Smooth muscle cell (in vitro differentiated cells): Measurements from ENCODE around the gene LCA5L. TPM values are rescaled to one million over a fixed set of nuclear protein-coding genes. Genes with fewer than 3 reads are reported as not detected.

Experiments
- DNase-seq: peaks from one replicate; lab custom pipeline; 2025; ENCODE audit not compliant: unreplicated experiment; lab: John Stamatoyannopoulos, UW
- H2AFZ ChIP-seq: fragments of 200-600 bp; sonication (generic); 2 replicates; pipeline ENCODE4 v1.6.0; 2016; ENCODE audit warnings: antibody characterized with exemption, low read depth, mild to moderate bottlenecking
- H3F3A ChIP-seq: fragments of 200-600 bp; sonication (generic); 2 replicates; pipeline ENCODE4 v1.6.0; 2017; ENCODE audit warnings: antibody characterized with exemption, low read depth
- H3K27ac ChIP-seq: fragments of 200-600 bp; sonication (generic); 2 replicates; pipeline ENCODE4 v1.5.1; 2016; ENCODE audit warnings: low read depth, mild to moderate bottlenecking
- H3K27me3 ChIP-seq: fragments of 200-600 bp; sonication (generic); 2 replicates; pipeline ENCODE4 v1.6.1; 2016; ENCODE audit warnings: low read depth, mild to moderate bottlenecking
- H3K36me3 ChIP-seq: fragments of 200-600 bp; sonication (generic); 2 replicates; pipeline ENCODE4 v1.5.1; 2016; ENCODE audit warnings: low read depth
- H3K4me1 ChIP-seq: fragments of 200-600 bp; sonication (generic); 2 replicates; pipeline ENCODE4 v1.5.1; 2016; ENCODE audit warnings: low read depth
- H3K4me2 ChIP-seq: fragments of 200-600 bp; sonication (generic); 2 replicates; pipeline ENCODE4 v1.6.0; 2016; ENCODE audit warnings: mild to moderate bottlenecking
- H3K4me3 ChIP-seq: fragments of 200-600 bp; sonication (generic); 2 replicates; pipeline ENCODE4 v1.5.1; 2016; ENCODE audit warnings: mild to moderate bottlenecking
- H3K79me2 ChIP-seq: fragments of 200-600 bp; sonication (generic); 2 replicates; pipeline ENCODE4 v1.6.0; 2016; ENCODE audit warnings: low read depth, mild to moderate bottlenecking
- H3K9ac ChIP-seq: fragments of 200-600 bp; sonication (generic); 2 replicates; pipeline ENCODE4 v1.6.0; 2016; ENCODE audit warnings: low read depth
- H3K9me3 ChIP-seq: fragments of 200-600 bp; sonication (generic); replicated peaks from 2 replicates; pipeline ENCODE4 v1.5.1; 2016; ENCODE audit warnings: low read depth
- H4K20me1 ChIP-seq: fragments of 200-600 bp; sonication (generic); 2 replicates; pipeline ENCODE4 v1.6.0; 2016; ENCODE audit warnings: low read depth
- WGBS: methylation state at CpG from one replicate; pipeline ENCODE4 v1.1.7; 2016; ENCODE audit warnings: low lambda C conversion rate; 5-methylcytosine and 5-hydroxymethylcytosine counted together
- polyA plus RNA-seq: library from polyadenylated mRNA; unstranded; fragments of >200 nt; fragmentation: Nextera tagmentation; extraction: Ambion mirVana; gene quantifications from 2 replicates; pipeline ENCODE4 v1.2.1, GENCODE V29; 2016
- total RNA-seq: library from RNA; depleted of rRNA; stranded (reverse); fragments of >200 nt; gene quantifications from 2 replicates; pipeline ENCODE4 v1.2.3, GENCODE V29; 2014
- TF ChIP-seq, protein P1 (sequence below): fragments of 200-600 bp; sonication (generic); IDR thresholded peaks from 2 replicates; pipeline ENCODE4 v1.5.1; 2017; ENCODE audit warnings: borderline replicate concordance, mild to moderate bottlenecking, antibody characterized with exemption; ENCODE audit not compliant: insufficient read depth, poor library complexity, severe bottlenecking

The LCA5L gene
- total and polyA plus RNA-seq, 2 experiments from 2014 or later = 2.2 to 2.4 TPM

DNA sequence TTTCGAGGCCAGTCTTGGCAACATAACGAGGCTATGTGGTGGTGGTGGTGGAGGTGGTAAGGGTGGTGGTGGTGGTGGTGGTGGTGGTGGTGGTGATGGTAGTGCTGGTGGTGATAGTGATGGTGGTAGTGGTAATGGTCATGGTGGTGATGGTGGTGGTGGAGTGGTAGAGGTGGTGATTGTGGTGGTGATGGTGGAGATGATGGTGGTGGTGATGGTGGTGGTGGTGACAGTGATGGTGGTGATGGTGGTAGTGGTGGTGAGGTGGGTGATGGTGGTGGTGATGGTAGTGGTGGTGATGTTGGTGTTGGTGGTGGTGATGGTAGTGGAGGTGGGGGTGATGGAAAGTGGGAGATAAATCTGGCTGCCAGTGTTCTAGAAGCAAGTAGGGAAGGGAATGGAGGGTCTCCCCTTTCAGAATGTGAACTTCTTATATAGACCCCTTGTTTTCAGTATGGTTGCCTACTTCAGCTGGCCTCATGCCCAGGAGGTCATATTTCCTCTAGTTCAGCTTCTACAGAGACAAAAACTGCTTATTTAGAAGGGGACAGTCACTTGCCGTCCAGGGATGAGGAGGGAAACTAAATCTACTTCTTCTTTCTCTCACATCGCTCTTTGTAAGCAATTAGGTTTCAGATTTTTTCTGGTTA lies 33.7 kb upstream of the LCA5L start:
- no peaks in the 10 kb centered on the region for H3K27me3 ChIP-seq

DNA sequence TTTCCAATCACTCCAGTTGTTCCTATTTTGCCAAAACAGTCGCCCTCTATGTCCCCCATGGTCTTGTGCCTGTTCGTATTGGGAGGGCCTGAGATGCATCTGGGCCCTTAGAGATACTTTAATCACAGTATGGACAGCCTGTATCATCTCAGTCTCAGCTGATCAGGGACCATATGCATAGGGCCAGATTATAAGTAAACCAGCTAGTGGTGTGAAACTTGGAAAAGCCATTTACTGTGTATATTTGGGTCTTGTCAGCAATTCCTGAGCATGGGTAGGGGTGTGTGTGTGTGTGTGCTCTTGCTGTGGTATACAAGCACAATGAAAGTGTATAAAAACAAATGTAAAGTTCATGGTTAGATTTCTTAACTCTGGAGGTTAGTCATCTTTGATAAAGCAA lies 29.0 kb upstream of the LCA5L start:
- Histone ChIP-seq H3K79me2 (no peaks in the 10 kb centered on the region), H2AFZ (no peak overlapping the region), H3K4me2 (no peak overlapping the region), H3K9me3 (no peaks in the 10 kb centered on the region), H3K27ac (no peak overlapping the region), H4K20me1 (no peaks in the 10 kb centered on the region), H3K36me3 (no peaks in the 10 kb centered on the region), H3K4me1 (peaks cover 3% of the 10 kb centered on the region), H3K9ac (no peak overlapping the region), H3F3A (no peaks in the 10 kb centered on the region), H3K4me3 (no peak overlapping the region), H3K27me3 (no peaks in the 10 kb centered on the region)
- DNase-seq = no peak
- WGBS = 98% methylated on average over 2 of the region's 2 CpGs
- TF ChIP-seq, protein P1, sequence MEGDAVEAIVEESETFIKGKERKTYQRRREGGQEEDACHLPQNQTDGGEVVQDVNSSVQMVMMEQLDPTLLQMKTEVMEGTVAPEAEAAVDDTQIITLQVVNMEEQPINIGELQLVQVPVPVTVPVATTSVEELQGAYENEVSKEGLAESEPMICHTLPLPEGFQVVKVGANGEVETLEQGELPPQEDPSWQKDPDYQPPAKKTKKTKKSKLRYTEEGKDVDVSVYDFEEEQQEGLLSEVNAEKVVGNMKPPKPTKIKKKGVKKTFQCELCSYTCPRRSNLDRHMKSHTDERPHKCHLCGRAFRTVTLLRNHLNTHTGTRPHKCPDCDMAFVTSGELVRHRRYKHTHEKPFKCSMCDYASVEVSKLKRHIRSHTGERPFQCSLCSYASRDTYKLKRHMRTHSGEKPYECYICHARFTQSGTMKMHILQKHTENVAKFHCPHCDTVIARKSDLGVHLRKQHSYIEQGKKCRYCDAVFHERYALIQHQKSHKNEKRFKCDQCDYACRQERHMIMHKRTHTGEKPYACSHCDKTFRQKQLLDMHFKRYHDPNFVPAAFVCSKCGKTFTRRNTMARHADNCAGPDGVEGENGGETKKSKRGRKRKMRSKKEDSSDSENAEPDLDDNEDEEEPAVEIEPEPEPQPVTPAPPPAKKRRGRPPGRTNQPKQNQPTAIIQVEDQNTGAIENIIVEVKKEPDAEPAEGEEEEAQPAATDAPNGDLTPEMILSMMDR = no peak

More for the DNA sequence above, 33.7 kb upstream of the LCA5L start:
- H3K9me3 ChIP-seq = no peaks in the 10 kb centered on the region
- H4K20me1 ChIP-seq = no peaks in the 10 kb centered on the region
- H3K27ac ChIP-seq = no peak overlapping the region
- H3K4me1 ChIP-seq = no peaks in the 10 kb centered on the region
- no peaks in the 10 kb centered on the region for H3K36me3 ChIP-seq
- no peaks in the 10 kb centered on the region for H3F3A ChIP-seq
- no peak overlapping the region for H3K9ac ChIP-seq
- no peak overlapping the region for H3K4me2 ChIP-seq
- TF ChIP-seq, protein P1 = no peak
- no peaks in the 10 kb centered on the region for H3K79me2 ChIP-seq
- H2AFZ ChIP-seq = no peak overlapping the region
- WGBS = 96% methylated on average over 4 of the region's 4 CpGs
- H3K4me3 ChIP-seq = no peak overlapping the region
- no peak for DNase-seq

DNA sequence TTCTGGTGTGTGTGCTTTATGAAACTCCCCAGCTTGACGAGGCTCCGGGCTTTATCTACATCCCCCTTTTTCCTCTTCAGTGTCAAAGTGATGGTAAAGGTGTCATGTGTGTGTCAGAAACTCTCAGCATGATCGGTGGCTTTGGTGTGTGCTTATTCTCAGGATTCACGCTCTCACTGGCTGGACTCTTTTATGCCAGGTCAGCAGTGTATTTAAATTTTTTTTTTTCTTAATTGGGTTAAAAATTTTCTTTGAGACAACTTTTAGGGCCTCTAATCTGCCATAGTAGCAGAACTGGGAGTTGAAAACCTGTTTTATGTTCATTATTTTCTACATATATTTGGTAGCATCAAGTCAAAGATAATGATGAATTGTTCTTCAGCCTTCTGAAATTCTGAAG lies 27.2 kb upstream of the LCA5L start:
- no peak overlapping the region for H3K4me2 ChIP-seq
- H3K36me3 ChIP-seq = no peaks in the 10 kb centered on the region
- H3K27me3 ChIP-seq = no peaks in the 10 kb centered on the region
- H3F3A ChIP-seq = no peaks in the 10 kb centered on the region
- H3K9me3 ChIP-seq = no peaks in the 10 kb centered on the region
- no peaks in the 10 kb centered on the region for H3K79me2 ChIP-seq
- H4K20me1 ChIP-seq = no peaks in the 10 kb centered on the region
- H2AFZ ChIP-seq = no peak overlapping the region
- H3K27ac ChIP-seq = no peak overlapping the region
- no peak overlapping the region for H3K4me3 ChIP-seq
- TF ChIP-seq, protein P1 = no peak
- no peak overlapping the region for H3K9ac ChIP-seq
- WGBS = 78% methylated on average over 4 of the region's 4 CpGs
- DNase-seq = no peak
- peaks cover 3% of the 10 kb centered on the region for H3K4me1 ChIP-seq

DNA sequence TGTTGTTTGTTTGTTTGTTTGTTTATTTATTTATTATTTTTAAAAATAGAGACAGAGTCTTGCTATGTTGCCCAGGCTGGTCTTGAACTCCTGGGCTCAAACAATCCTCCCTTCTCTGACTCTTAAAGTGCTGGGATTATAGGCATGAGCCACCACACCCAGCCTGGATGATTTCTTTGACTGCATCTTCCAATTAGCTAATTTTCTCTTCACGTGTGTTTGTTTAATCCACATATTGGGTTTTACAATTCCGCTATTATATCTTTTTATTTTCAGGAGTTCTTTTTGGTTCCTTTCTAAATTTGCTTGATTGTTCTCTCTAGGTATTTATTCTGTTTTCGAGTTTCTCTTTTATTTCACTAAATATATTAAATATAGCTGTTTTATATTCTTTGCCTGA lies 26.0 kb upstream of the LCA5L start:
- H3K4me2 ChIP-seq = no peak overlapping the region
- 93% methylated on average over 3 of the region's 3 CpGs for WGBS

More for the DNA sequence above, 26.0 kb upstream of the LCA5L start:
- no peak overlapping the region for H3K27ac ChIP-seq
- TF ChIP-seq, protein P1 = no peak
- no peak overlapping the region for H2AFZ ChIP-seq
- peaks cover 3% of the 10 kb centered on the region for H3K4me1 ChIP-seq
- H3K79me2 ChIP-seq = no peaks in the 10 kb centered on the region
- H3K27me3 ChIP-seq = no peaks in the 10 kb centered on the region
- no peaks in the 10 kb centered on the region for H4K20me1 ChIP-seq
- no peak overlapping the region for H3K9ac ChIP-seq
- H3K4me3 ChIP-seq = no peak overlapping the region
- no peaks in the 10 kb centered on the region for H3K9me3 ChIP-seq
- DNase-seq = no peak
- no peaks in the 10 kb centered on the region for H3K36me3 ChIP-seq
- no peaks in the 10 kb centered on the region for H3F3A ChIP-seq
